ENCODE results near the gene ARFGAP1. TPM values are rescaled to one million over a fixed set of nuclear protein-coding genes. Genes with fewer than 3 reads are reported as not detected.
"Not testable (repeated sequence)": the region's sequence is repeated elsewhere in the genome, so short reads cannot be mapped to it uniquely, and the experiment has no call there.

Gene ARFGAP1
- total RNA-seq, 1 donor, result 85.5 TPM

DNA sequence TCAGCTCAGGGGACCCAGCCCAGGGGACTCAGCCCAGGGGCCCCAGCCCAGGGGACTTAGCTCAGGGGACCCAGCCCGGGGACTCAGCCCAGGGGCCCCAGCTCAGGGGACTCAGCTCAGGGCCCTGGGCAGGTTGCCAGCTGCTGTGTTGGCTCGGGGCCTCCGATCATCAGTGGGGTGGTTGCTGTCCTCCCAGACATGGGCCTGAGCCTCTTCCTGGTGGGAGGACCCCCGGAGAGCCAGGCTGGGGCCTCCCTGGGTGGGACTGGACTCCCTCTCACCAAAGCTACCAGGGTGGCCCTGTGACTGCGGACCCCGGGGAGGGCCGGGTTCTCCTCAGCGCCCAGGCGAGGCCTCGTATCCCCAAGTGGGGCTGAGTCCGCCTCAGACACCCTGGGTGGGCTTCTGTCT, 24.8 kb downstream of the ARFGAP1 start:
- no peak overlapping the region for H3K4me3 ChIP-seq (ENCODE audit: low read depth, low read length)
- TF ChIP-seq, protein P1, sequence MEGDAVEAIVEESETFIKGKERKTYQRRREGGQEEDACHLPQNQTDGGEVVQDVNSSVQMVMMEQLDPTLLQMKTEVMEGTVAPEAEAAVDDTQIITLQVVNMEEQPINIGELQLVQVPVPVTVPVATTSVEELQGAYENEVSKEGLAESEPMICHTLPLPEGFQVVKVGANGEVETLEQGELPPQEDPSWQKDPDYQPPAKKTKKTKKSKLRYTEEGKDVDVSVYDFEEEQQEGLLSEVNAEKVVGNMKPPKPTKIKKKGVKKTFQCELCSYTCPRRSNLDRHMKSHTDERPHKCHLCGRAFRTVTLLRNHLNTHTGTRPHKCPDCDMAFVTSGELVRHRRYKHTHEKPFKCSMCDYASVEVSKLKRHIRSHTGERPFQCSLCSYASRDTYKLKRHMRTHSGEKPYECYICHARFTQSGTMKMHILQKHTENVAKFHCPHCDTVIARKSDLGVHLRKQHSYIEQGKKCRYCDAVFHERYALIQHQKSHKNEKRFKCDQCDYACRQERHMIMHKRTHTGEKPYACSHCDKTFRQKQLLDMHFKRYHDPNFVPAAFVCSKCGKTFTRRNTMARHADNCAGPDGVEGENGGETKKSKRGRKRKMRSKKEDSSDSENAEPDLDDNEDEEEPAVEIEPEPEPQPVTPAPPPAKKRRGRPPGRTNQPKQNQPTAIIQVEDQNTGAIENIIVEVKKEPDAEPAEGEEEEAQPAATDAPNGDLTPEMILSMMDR (IDR thresholded peaks at IDR 0.05; ENCODE audit: insufficient read depth, low read depth, low read length), result no peak
- DNase-seq (ENCODE audit: low read depth), result no peak

DNA sequence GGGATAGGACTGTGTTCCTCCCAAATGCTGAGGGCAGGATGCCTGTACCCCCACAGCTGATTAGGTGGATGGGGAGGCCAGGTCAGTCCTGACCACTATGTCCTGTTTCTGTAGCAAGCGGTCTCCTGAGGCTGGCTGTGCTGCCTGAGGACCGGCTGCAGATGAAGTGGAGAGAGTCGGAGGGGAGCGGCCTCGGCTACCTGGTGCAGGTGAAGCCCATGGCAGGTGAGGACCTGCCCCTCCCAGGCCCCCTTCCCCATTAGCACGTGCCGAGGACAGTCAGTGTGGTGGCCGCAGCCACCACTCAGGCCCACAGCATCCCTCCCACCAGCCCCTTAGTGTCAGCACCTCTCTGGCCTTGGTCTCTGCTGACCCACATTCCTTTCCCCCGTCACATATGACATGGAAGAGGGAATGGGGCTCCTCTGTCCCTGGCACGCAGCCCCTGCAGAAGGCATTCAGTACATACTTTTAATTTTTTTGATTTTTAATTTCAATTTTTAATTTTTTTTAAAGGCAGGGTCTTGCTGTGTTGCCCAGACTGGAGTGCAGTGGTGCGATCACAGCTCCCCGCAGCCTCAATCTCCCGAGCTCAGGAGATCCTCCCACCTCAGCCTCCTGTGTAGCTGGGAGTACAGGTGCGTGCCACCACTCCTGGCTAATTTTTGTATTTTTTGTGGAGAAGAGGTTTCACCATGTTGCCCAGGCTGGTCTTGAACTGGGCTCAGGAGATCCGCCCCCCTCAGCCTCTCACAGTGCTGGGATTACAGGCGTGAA, 25.4 kb downstream of the ARFGAP1 start:
- no peak overlapping the region for H3K4me3 ChIP-seq (ENCODE audit: low read depth, low read length)
- TF ChIP-seq, protein P1 (IDR thresholded peaks at IDR 0.05; ENCODE audit: insufficient read depth, low read depth, low read length), result no peak
- DNase-seq (ENCODE audit: low read depth), result no peak

GRCh38 chr20:63298731-63299312, 26.2 kb downstream of the ARFGAP1 start:
- H3K4me3 ChIP-seq (ENCODE audit: low read depth, low read length), result no peak overlapping the region
- DNase-seq (ENCODE audit: low read depth), result no peak
- TF ChIP-seq, protein P1 (IDR thresholded peaks at IDR 0.05; ENCODE audit: insufficient read depth, low read depth, low read length), result no peak

- no peak for DNase-seq (ENCODE audit: low read depth)
- H3K4me3 ChIP-seq (ENCODE audit: low read depth, low read length), result no peak overlapping the region
- TF ChIP-seq, protein P1 (IDR thresholded peaks at IDR 0.05; ENCODE audit: insufficient read depth, low read depth, low read length), result no peak
These were observed 29.1 kb downstream of the ARFGAP1 start for GRCh38 chr20:63301671-63302070.

- H3K4me3 ChIP-seq (ENCODE audit: low read depth, low read length), result no peak overlapping the region
- DNase-seq (ENCODE audit: low read depth), result no peak
- TF ChIP-seq, protein P1 (IDR thresholded peaks at IDR 0.05; ENCODE audit: insufficient read depth, low read depth, low read length), result no peak
These were observed 30.6 kb downstream of the ARFGAP1 start for GRCh38 chr20:63303095-63303666.

DNA sequence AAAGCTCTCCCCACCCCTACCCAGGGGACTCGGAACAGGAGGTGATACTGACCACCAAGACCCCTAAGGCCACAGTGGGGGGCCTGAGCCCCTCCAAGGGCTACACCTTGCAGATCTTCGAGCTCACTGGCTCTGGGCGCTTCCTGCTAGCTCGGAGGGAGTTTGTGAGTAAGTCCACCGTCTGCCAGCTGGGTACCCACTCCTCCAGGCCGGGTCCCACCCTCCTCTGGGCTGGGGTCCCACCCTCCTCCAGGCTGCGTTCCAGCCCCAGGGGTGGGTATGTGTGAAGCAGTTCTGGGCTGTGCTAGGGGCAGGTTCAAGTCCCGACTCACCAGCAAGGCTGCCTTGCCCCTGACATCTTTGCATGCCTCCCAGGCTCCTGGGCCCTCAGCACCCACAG, 32.8 kb downstream of the ARFGAP1 start:
- H3K4me3 ChIP-seq (ENCODE audit: low read depth, low read length), result no peak overlapping the region
- TF ChIP-seq, protein P1 (IDR thresholded peaks at IDR 0.05; ENCODE audit: insufficient read depth, low read depth, low read length), result no peak
- DNase-seq (ENCODE audit: low read depth), result no peak

GRCh38 chr20:63305933-63306672, 33.5 kb downstream of the ARFGAP1 start:
- H3K4me3 ChIP-seq (ENCODE audit: low read depth, low read length); DNase-seq (ENCODE audit: low read depth): not testable (repeated sequence)
